OCI-LY3 (cell line): ENCODE data around the gene PPARG.

Experiments used
- H2AFZ ChIP-seq: fragments of 200-600, 300-600 bp; shearing (Covaris generic); 2 replicates; pipeline ENCODE4 v1.6.0; 2014; ENCODE audit warnings: antibody characterized with exemption, low read depth, low read length
- H3K27ac ChIP-seq: fragments of 200-600, 300-600 bp; sonication (generic); 2 replicates; pipeline ENCODE4 v1.5.1; 2014; ENCODE audit warnings: mild to moderate bottlenecking, low read length, moderate library complexity, mixed read lengths
- H3K27me3 ChIP-seq: fragments of 200-600, 300-600 bp; sonication (generic); 2 replicates; pipeline ENCODE4 v1.6.1; 2014; ENCODE audit warnings: low read depth, low read length, mixed read lengths
- H3K36me3 ChIP-seq: fragments of 200-600, 300-600 bp; sonication (generic); replicated peaks from 2 replicates; pipeline ENCODE3; 2014; ENCODE audit warnings: low read depth, low read length, mixed read lengths
- H3K4me1 ChIP-seq: fragments of 300-600, 200-600 bp; sonication (generic); 2 replicates; pipeline ENCODE4 v1.6.1; 2014; ENCODE audit warnings: low read length, mixed read lengths
- H3K4me2 ChIP-seq: fragments of 200-600, 300-600 bp; sonication (generic); 2 replicates; pipeline ENCODE4 v1.6.1; 2014; ENCODE audit warnings: low read length, mixed read lengths
- H3K4me3 ChIP-seq: fragments of 300-600, 200-600 bp; sonication (generic); 2 replicates; pipeline ENCODE4 v1.5.1; 2014; ENCODE audit warnings: antibody characterized with exemption, mild to moderate bottlenecking, low read length, moderate library complexity
- H3K79me2 ChIP-seq: fragments of 300-600, 200-600 bp; shearing (Covaris generic); 2 replicates; pipeline ENCODE4 v1.6.1; 2014; ENCODE audit warnings: mild to moderate bottlenecking, low read length, mixed read lengths
- H3K9ac ChIP-seq: fragments of 300-600, 200-600 bp; shearing (Covaris generic); 2 replicates; pipeline ENCODE4 v1.6.0; 2014; ENCODE audit warnings: mild to moderate bottlenecking, low read length, moderate library complexity
- H3K9me3 ChIP-seq: fragments of 200-600, 300-600 bp; shearing (Covaris generic); 2 replicates; pipeline ENCODE4 v1.6.1; 2014; ENCODE audit warnings: low read length, mixed read lengths; ENCODE audit not compliant: insufficient read depth
- H4K20me1 ChIP-seq: fragments of 200-600, 300-600 bp; sonication (generic); 2 replicates; pipeline ENCODE4 v1.6.1; 2016; ENCODE audit warnings: low read length, mixed read lengths; ENCODE audit not compliant: insufficient read depth
- EZH2phosphoT487 ChIP-seq: fragments of 200-600 bp; shearing (Covaris generic); IDR thresholded peaks from 2 replicates; pipeline ENCODE4 v1.6.1; 2018; ENCODE audit warnings: antibody characterized with exemption, mixed run types, low read depth
- TF ChIP-seq, protein P1 (sequence below): fragments of 200-600, 300-600 bp; sonication (generic); IDR thresholded peaks from 2 replicates; pipeline ENCODE4 v1.5.1; 2014; ENCODE audit warnings: antibody characterized with exemption, low read length, low read depth

Gene PPARG

DNA sequence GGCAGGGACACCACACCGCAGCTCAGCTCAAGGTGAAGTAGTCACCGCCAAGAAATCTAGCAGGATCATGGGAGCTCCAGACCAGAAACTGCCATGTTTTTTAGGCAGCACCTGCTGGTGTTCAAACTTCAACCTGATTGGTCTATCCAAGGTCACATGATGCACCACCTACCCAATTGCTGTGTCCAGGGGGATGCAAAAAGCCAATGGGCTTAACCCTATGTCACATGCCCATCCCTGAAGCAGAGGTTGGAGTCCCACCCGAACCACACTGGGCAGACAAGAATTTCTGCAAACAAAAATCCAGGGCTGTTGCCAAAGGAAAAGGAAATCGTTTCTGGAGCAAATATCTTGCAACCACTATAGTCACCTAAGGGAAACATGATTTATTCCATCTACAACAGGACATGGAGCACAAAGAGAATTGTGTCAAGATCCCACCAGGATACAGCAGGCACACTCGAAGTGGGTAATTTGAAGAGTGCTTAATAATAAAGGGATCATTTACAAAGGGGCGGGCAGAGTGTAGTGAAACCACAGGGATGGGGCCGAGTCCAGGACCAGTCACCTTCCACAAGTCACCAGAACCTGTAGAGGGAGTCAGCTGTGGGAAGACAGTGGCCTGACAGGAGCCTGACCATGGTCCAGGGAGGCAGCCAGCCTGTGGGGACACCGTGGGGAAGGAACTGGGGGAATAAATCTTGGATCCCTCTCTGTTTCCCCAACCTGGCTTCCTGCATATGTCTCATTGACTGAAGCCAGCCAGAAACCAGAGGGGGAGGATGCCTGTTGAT is 161.2 kb downstream of the PPARG start:
- Histone ChIP-seq H3K9me3 (no peaks in the 10 kb centered on the region), H2AFZ (no peak overlapping the region), H3K27ac (no peak overlapping the region), H4K20me1 (no peaks in the 10 kb centered on the region), H3K27me3 (peaks cover 7% of the 10 kb centered on the region; the same call in 1 of the 2 replicates), H3K79me2 (no peaks in the 10 kb centered on the region), H3K4me1 (no peaks in the 10 kb centered on the region), H3K9ac (no peak overlapping the region), H3K4me2 (no peak overlapping the region), H3K4me3 (no peak overlapping the region), H3K36me3 (no peaks in the 10 kb centered on the region)
- TF ChIP-seq, protein P1, sequence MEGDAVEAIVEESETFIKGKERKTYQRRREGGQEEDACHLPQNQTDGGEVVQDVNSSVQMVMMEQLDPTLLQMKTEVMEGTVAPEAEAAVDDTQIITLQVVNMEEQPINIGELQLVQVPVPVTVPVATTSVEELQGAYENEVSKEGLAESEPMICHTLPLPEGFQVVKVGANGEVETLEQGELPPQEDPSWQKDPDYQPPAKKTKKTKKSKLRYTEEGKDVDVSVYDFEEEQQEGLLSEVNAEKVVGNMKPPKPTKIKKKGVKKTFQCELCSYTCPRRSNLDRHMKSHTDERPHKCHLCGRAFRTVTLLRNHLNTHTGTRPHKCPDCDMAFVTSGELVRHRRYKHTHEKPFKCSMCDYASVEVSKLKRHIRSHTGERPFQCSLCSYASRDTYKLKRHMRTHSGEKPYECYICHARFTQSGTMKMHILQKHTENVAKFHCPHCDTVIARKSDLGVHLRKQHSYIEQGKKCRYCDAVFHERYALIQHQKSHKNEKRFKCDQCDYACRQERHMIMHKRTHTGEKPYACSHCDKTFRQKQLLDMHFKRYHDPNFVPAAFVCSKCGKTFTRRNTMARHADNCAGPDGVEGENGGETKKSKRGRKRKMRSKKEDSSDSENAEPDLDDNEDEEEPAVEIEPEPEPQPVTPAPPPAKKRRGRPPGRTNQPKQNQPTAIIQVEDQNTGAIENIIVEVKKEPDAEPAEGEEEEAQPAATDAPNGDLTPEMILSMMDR = no peak
- no peak for TF ChIP-seq EZH2phosphoT487

DNA sequence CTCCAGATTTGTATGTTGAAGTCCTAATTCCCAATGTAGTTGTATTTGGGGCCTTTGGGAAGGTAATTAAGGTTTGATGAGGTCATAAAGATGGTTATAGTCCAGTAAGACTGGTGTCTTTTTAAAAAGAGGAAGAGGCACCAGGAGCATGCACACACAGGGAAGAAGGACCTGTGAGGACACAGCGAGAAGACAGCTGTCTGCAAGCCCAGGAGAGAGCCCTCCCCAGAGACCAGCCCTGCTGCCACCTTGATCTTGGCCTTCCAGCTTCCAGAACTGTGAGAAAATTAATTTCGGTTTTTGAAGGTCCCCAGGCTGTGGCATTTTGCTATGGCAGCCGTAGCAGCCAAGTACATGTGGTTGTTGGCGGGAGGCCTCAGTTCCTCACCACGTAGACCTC is 162.6 kb downstream of the PPARG start:
- Histone ChIP-seq H3K9me3 (no peaks in the 10 kb centered on the region), H3K36me3 (no peaks in the 10 kb centered on the region), H3K27ac (no peak overlapping the region), H3K4me2 (no peak overlapping the region), H2AFZ (no peak overlapping the region), H3K9ac (no peak overlapping the region), H3K79me2 (no peaks in the 10 kb centered on the region), H3K4me3 (no peak overlapping the region), H4K20me1 (no peaks in the 10 kb centered on the region), H3K27me3 (no peaks in the 10 kb centered on the region), H3K4me1 (no peaks in the 10 kb centered on the region)
- no peak for TF ChIP-seq EZH2phosphoT487
- TF ChIP-seq, protein P1 = no peak

GRCh38 chr3:12451960-12452359 is 163.1 kb downstream of the PPARG start:
- no peak overlapping the region for H3K27ac ChIP-seq
- H3K4me3 ChIP-seq = no peak overlapping the region
- no peaks in the 10 kb centered on the region for H4K20me1 ChIP-seq
- no peak overlapping the region for H2AFZ ChIP-seq
- H3K4me2 ChIP-seq = no peak overlapping the region
- H3K36me3 ChIP-seq = no peaks in the 10 kb centered on the region
- no peak for TF ChIP-seq EZH2phosphoT487
- TF ChIP-seq, protein P1 = no peak
- H3K27me3 ChIP-seq = no peaks in the 10 kb centered on the region
- no peaks in the 10 kb centered on the region for H3K4me1 ChIP-seq
- H3K9me3 ChIP-seq = no peaks in the 10 kb centered on the region
- no peak overlapping the region for H3K9ac ChIP-seq
- no peaks in the 10 kb centered on the region for H3K79me2 ChIP-seq

GRCh38 chr3:12452361-12453330 is 163.8 kb downstream of the PPARG start:
- Histone ChIP-seq H3K4me1 (no peaks in the 10 kb centered on the region), H3K27ac (no peak overlapping the region), H3K79me2 (no peaks in the 10 kb centered on the region), H3K4me3 (no peak overlapping the region), H3K9ac (no peak overlapping the region), H2AFZ (no peak overlapping the region), H4K20me1 (no peaks in the 10 kb centered on the region), H3K36me3 (no peaks in the 10 kb centered on the region), H3K27me3 (no peaks in the 10 kb centered on the region), H3K9me3 (no peaks in the 10 kb centered on the region), H3K4me2 (no peak overlapping the region)
- no peak for TF ChIP-seq EZH2phosphoT487
- TF ChIP-seq, protein P1 = no peak
